Neuronal stem cell (in vitro differentiated cells): ENCODE data around the gene PNRC1.

Experiments used
- DNase-seq: peaks from one replicate; pipeline ENCODE4 v3.0.0-alpha.2; 2013; ENCODE audit warnings: low spot score
- H2AFZ ChIP-seq: one replicate; pipeline ENCODE4 v1.6.1; 2013; ENCODE audit warnings: mild to moderate bottlenecking, low read length, inconsistent platforms
- H2AK5ac ChIP-seq: 2 replicates; pipeline ENCODE4 v1.6.1; 2013; ENCODE audit warnings: low read depth, mild to moderate bottlenecking, inconsistent platforms, low read length, moderate library complexity, mixed read lengths
- H2BK120ac ChIP-seq: 2 replicates; pipeline ENCODE4 v1.6.1; 2013; ENCODE audit warnings: low read depth, mild to moderate bottlenecking, inconsistent platforms, low read length, moderate library complexity, mixed read lengths
- H2BK12ac ChIP-seq: one replicate; pipeline ENCODE4 v1.6.1; 2013; ENCODE audit warnings: low read length, inconsistent platforms
- H2BK15ac ChIP-seq: 2 replicates; pipeline ENCODE4 v1.6.1; 2013; ENCODE audit warnings: mild to moderate bottlenecking, low read length, inconsistent platforms, mixed read lengths
- H2BK5ac ChIP-seq: one replicate; pipeline ENCODE4 v1.6.1; 2013; ENCODE audit warnings: inconsistent platforms, mild to moderate bottlenecking, low read length, moderate library complexity
- H3K14ac ChIP-seq: one replicate; pipeline ENCODE4 v1.6.1; 2013; ENCODE audit warnings: low read length, inconsistent platforms
- H3K18ac ChIP-seq: 2 replicates; pipeline ENCODE4 v1.6.1; 2013; ENCODE audit warnings: low read length, inconsistent platforms
- H3K23ac ChIP-seq: 2 replicates; pipeline ENCODE4 v1.6.1; 2013; ENCODE audit warnings: low read depth, mild to moderate bottlenecking, mixed read lengths, low read length, inconsistent platforms; ENCODE audit not compliant: poor library complexity
- H3K27ac ChIP-seq: replicated peaks from 3 replicates; pipeline ENCODE4 v1.5.1; 2013; ENCODE audit warnings: low read length, inconsistent platforms
- H3K27me3 ChIP-seq, 3 experiments: 2 replicates each; pipeline ENCODE4 v1.6.1; 2013; ENCODE audit warnings: low read length in 3 of 3, mild to moderate bottlenecking in 2 of 3, inconsistent platforms in 1 of 3, low read depth in 1 of 3, mixed read lengths in 1 of 3, moderate library complexity in 1 of 3; ENCODE audit not compliant: control insufficient read depth in 3 of 3, insufficient read depth in 3 of 3
- H3K36me3 ChIP-seq, 2 donors: replicated peaks in 1 of 2; 2 replicates each; pipeline ENCODE4 v1.6.1; 2013; ENCODE audit warnings: low read length in 2 of 2; ENCODE audit not compliant: control insufficient read depth in 2 of 2, insufficient read depth in 2 of 2
- H3K4ac ChIP-seq: 2 replicates; pipeline ENCODE4 v1.6.1; 2013; ENCODE audit warnings: inconsistent platforms, mild to moderate bottlenecking, low read length, moderate library complexity
- H3K4me1 ChIP-seq, 2 donors: 1 replicate in 1 of 2; 2 replicates in 1 of 2; pipeline ENCODE4 v1.6.1; 2013; ENCODE audit warnings: low read length in 2 of 2, low read depth in 1 of 2; ENCODE audit not compliant: control insufficient read depth in 2 of 2, insufficient read depth in 1 of 2
- H3K4me2 ChIP-seq: one replicate; pipeline ENCODE4 v1.6.1; 2013; ENCODE audit warnings: mild to moderate bottlenecking, low read length, inconsistent platforms; ENCODE audit not compliant: insufficient read depth, poor library complexity, severe bottlenecking
- H3K4me3 ChIP-seq, 2 donors: 2 replicates each; pipeline ENCODE4 v1.5.1; 2013; ENCODE audit warnings: low read length in 2 of 2, mild to moderate bottlenecking in 2 of 2, inconsistent platforms in 1 of 2, moderate library complexity in 1 of 2
- H3K79me1 ChIP-seq: one replicate; pipeline ENCODE4 v1.6.1; 2013; ENCODE audit warnings: low read depth, mild to moderate bottlenecking, inconsistent platforms, low read length, moderate library complexity
- H3K9ac ChIP-seq: one replicate; pipeline ENCODE4 v1.6.1; 2013; ENCODE audit warnings: mild to moderate bottlenecking, low read depth, low read length, inconsistent platforms; ENCODE audit not compliant: poor library complexity
- H3K9me3 ChIP-seq, 2 donors: replicated peaks in 1 of 2; 2 replicates each; pipeline versions ENCODE3 to v1.6.1; 2013; ENCODE audit warnings: low read length in 2 of 2, mild to moderate bottlenecking in 2 of 2, inconsistent platforms in 1 of 2, low read depth in 1 of 2, mixed read lengths in 1 of 2, moderate library complexity in 1 of 2; ENCODE audit not compliant: control insufficient read depth in 2 of 2, insufficient read depth in 1 of 2
- H4K8ac ChIP-seq: one replicate; pipeline ENCODE4 v1.6.1; 2013; ENCODE audit warnings: low read depth, mild to moderate bottlenecking, inconsistent platforms, low read length, moderate library complexity
- H4K91ac ChIP-seq: one replicate; pipeline ENCODE4 v1.6.1; 2013; ENCODE audit warnings: low read length, low read depth, mild to moderate bottlenecking, inconsistent platforms; ENCODE audit not compliant: poor library complexity
- WGBS, 2 donors: extraction: QIAGEN DNeasy Blood & Tissue Kit; methylation state at CpG; one replicate each; pipeline ENCODE4 v1.1.7; 2013; ENCODE audit warnings: missing lambda C conversion rate in 2 of 2, mixed read lengths in 1 of 2; ENCODE audit not compliant: insufficient read length in 2 of 2, insufficient replicate concordance in 1 of 2; ENCODE audit errors: extremely low coverage in 2 of 2; 5-methylcytosine and 5-hydroxymethylcytosine counted together

The PNRC1 gene

DNA sequence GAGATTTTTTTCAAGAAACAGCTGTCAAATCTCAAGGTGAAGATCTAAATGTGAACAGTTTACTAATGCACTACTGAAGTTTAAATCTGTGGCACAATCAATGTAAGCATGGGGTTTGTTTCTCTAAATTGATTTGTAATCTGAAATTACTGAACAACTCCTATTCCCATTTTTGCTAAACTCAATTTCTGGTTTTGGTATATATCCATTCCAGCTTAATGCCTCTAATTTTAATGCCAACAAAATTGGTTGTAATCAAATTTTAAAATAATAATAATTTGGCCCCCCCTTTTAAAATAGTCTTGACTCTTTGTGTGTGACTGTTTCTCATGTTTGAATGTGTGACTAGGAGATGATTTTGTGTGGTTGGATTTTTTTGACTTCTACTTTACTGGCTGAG is 4.0 kb downstream of the PNRC1 start:
- Histone ChIP-seq H3K27ac (no peak overlapping the region), H3K79me1 (peaks cover 6% of the 10 kb centered on the region), H3K9ac (no peak overlapping the region), H3K4me3 (no peak overlapping the region), H2AFZ (no peak overlapping the region), H2BK12ac (no peak overlapping the region), H4K8ac (no peak overlapping the region), H3K27me3 (no peaks in the 10 kb centered on the region), H2BK5ac (no peak overlapping the region), H3K18ac (no peak overlapping the region), H3K4me2 (no peak overlapping the region), H2BK120ac (no peak overlapping the region), H4K91ac (no peak overlapping the region), H3K9me3 (no peaks in the 10 kb centered on the region), H3K23ac (no peak overlapping the region), H3K36me3 (peaks cover 14 to 32% of the 10 kb centered on the region in 2 donors), H3K14ac (no peak overlapping the region), H3K4ac (no peak overlapping the region), H3K4me1 (peaks cover 4 to 7% of the 10 kb centered on the region in 2 donors), H2BK15ac (no peak overlapping the region), H2AK5ac (no peak overlapping the region)
- DNase-seq, result no peak

DNA sequence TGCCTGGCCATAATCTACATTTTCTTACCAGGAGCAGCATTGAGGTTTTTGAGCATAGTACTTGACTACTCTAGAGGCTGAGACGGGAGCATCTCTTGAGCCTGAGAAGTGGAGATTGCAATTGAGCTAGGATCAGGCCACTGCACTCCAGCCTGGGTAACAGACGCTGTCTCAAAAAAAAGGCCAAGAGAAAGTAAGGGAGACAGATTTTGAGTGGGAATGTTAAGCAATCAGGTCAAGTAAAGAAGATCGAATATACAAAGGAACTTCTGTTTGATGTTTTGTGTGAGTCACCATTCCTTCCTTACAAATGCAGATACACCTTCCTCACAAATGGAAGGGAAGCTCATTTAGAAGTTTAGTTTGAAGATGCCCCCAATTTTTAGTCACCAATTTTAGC is 4.4 kb downstream of the PNRC1 start:
- Histone ChIP-seq H3K23ac (no peak overlapping the region), H2AK5ac (no peak overlapping the region), H3K4ac (no peak overlapping the region), H3K27me3 (no peaks in the 10 kb centered on the region), H3K9me3 (no peaks in the 10 kb centered on the region), H4K91ac (no peak overlapping the region), H3K79me1 (peaks cover 6% of the 10 kb centered on the region), H2BK15ac (no peak overlapping the region), H3K4me3 (no peak overlapping the region), H3K18ac (no peak overlapping the region), H2BK120ac (no peak overlapping the region), H2BK5ac (no peak overlapping the region), H4K8ac (no peak overlapping the region), H3K27ac (no peak overlapping the region), H2AFZ (no peak overlapping the region), H2BK12ac (no peak overlapping the region), H3K4me2 (no peak overlapping the region), H3K4me1 (peaks cover 4 to 7% of the 10 kb centered on the region in 2 donors), H3K14ac (no peak overlapping the region), H3K36me3 (peaks cover 14 to 32% of the 10 kb centered on the region in 2 donors), H3K9ac (no peak overlapping the region)
- no CpG with 5 or more reads among the region's 3 CpGs for WGBS, 2 donors
- DNase-seq, result no peak

DNA sequence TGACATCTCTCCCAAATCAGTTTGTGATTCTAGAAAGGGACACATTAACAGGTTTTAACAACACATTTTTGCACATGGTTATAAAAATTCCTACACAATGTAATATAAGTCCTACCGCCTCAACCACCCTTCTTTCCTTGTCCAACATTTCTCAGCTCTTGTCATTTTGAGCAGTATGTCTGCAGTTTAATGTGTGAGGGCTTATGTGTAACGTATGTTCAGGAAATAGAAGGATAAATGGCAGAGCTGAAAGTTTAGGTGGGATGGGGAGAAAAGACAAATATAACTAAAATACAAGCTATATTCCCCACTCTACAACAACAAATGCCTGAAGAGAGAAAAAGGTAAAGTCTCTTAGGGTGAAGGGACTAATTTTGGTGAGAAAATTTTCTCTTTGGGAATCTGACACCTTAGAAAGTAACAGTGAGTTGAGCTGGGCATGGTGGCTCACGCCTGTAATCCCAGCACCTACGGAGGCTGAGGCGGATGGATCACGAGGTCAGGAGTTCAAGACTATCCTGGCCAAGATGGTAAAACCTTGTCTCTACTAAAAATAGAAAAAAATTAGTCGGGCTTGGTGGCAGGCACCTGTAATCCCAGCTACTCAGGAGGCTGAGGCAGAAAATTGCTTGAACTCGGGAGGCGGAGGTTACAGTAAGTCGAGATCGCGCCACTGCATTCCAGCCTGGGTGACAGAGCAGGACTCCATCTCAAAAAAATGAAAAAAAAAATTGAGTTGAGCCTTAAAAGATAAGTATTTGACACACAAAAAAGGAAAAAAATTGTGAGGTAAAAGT is 5.1 kb downstream of the PNRC1 start:
- Histone ChIP-seq H3K27me3 (no peaks in the 10 kb centered on the region), H2AK5ac (no peak overlapping the region), H4K8ac (no peak overlapping the region), H2BK15ac (no peak overlapping the region), H3K23ac (no peak overlapping the region), H3K14ac (no peak overlapping the region), H3K79me1 (peaks cover 6% of the 10 kb centered on the region), H3K9me3 (no peaks in the 10 kb centered on the region), H3K18ac (no peak overlapping the region), H3K4me3 (no peak overlapping the region), H2BK120ac (no peak overlapping the region), H2BK5ac (no peak overlapping the region), H3K4ac (no peak overlapping the region), H3K4me2 (no peak overlapping the region), H3K36me3 (peaks cover 14 to 32% of the 10 kb centered on the region in 2 donors), H2BK12ac (no peak overlapping the region), H3K9ac (no peak overlapping the region), H3K4me1 (peaks cover 4 to 7% of the 10 kb centered on the region in 2 donors), H3K27ac (no peak overlapping the region), H2AFZ (no peak overlapping the region), H4K91ac (no peak overlapping the region)
- DNase-seq, result no peak
- no CpG with 5 or more reads among the region's 12 CpGs for WGBS, 2 donors

DNA sequence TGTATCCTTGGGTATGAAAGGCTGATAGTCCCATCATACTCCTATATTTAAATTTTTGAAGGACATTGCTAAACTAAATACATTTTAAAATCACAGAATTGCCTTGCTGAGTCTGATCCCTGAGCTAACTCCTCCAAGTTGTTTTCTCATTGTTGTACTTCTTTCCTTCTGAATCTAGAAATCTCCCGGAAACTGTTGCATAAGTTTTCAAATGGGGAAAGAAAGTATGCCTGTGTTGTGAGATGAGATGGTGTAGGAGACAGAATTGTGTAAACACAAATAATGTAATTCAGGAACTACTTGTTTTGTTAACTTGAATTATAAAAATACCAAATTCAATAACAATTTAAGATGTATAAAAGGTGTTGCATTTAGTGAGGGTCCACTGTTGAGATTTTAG is 7.3 kb downstream of the PNRC1 start:
- Histone ChIP-seq H3K4me3 (no peak overlapping the region), H3K27ac (no peak overlapping the region), H3K23ac (no peak overlapping the region), H3K4ac (no peak overlapping the region), H2AFZ (no peak overlapping the region), H3K4me2 (no peak overlapping the region), H3K36me3 (peaks cover 14 to 32% of the 10 kb centered on the region in 2 donors), H4K8ac (no peak overlapping the region), H3K27me3 (no peaks in the 10 kb centered on the region), H2BK15ac (no peak overlapping the region), H3K18ac (no peak overlapping the region), H3K9ac (no peak overlapping the region), H2BK120ac (no peak overlapping the region), H3K4me1 (peaks cover 1 to 2% of the 10 kb centered on the region in 2 donors), H2BK12ac (no peak overlapping the region), H3K14ac (no peak overlapping the region), H3K9me3 (no peaks in the 10 kb centered on the region), H3K79me1 (no peaks in the 10 kb centered on the region), H2BK5ac (no peak overlapping the region), H4K91ac (no peak overlapping the region), H2AK5ac (no peak overlapping the region)
- WGBS, 2 donors, result no CpG with 5 or more reads among the region's 1 CpG
- DNase-seq, result no peak
